Right atrium auricular region (tissue), 2 donors: ENCODE measurements around the gene ZBED6. TPM values are rescaled to one million over a fixed set of nuclear protein-coding genes. Genes with fewer than 3 reads are reported as not detected.
"Not testable (repeated sequence)": the region's sequence is repeated elsewhere in the genome, so short reads cannot be mapped to it uniquely, and the experiment has no call there.

Experiments
- DNase-seq: peaks from one replicate; pipeline ENCODE4 v3.0.0-alpha.2; 2019; ENCODE audit warnings: low spot score
- H3K27ac ChIP-seq, 2 donors: fragments of 200-600 bp; sonication (generic); 1 replicate in 1 of 2; 2 replicates in 1 of 2; pipeline ENCODE4 v1.5.1; 2016 to 2019
- H3K27me3 ChIP-seq, 2 donors: fragments of 200-600 bp; sonication (generic); one replicate each; pipeline versions ENCODE4 v1.5.1 to v1.6.0; 2017 to 2019
- H3K36me3 ChIP-seq: fragments of 200-600 bp; sonication (generic); one replicate; pipeline ENCODE4 v1.5.1; 2016
- H3K4me1 ChIP-seq, 2 donors: fragments of 200-600 bp; sonication (generic); one replicate each; pipeline versions ENCODE4 v1.5.1 to v1.6.0; 2017 to 2019
- H3K4me3 ChIP-seq, 2 donors: fragments of 200-600 bp; sonication (generic); 1 replicate in 1 of 2; 2 replicates in 1 of 2; pipeline ENCODE4 v1.5.1; 2017 to 2019; ENCODE audit warnings: mild to moderate bottlenecking in 1 of 2, moderate library complexity in 1 of 2
- H3K9me3 ChIP-seq, 2 donors: fragments of 200-600 bp; sonication (generic); one replicate each; pipeline ENCODE4 v1.5.1; 2019
- total RNA-seq, 2 donors: library from RNA; depleted of rRNA; stranded (reverse); fragments of >200 nt; gene quantifications; one replicate each; pipeline ENCODE4 v1.1.0, GENCODE V29; 2016
- TF ChIP-seq, protein P1 (sequence below), 2 donors: fragments of 200-600 bp; sonication (generic); IDR thresholded peaks; one replicate each; pipeline ENCODE4 v1.5.1; 2019; ENCODE audit warnings: antibody characterized with exemption in 2 of 2

The ZBED6 gene
- total RNA-seq, 2 donors from 2014 or later, result 8.6 to 13.4 TPM

DNA sequence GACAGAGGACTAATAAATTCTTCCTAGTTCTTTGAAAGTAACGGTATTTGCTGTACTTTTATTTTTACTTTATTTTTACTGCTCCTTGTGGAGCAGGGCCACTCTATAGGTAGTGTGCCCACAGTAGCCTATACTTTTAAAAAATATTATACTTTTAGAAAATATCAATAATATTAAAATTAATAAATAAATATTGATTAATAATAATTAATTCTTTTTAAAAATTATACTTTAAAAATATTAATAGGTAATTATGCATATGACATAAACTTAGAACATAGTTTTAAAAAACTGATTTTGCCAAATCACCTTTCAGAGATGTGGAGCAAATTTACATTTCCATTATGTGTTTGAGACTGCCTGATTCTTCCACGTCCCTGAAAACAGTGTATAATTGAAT is 30.8 kb downstream of the ZBED6 start:
- DNase-seq, result no peak
- Histone ChIP-seq H3K27me3 (no peaks in the 10 kb centered on the region), H3K9me3 (no peaks in the 10 kb centered on the region), H3K27ac (no peak overlapping the region), H3K4me1 (no peaks in the 10 kb centered on the region), H3K4me3 (no peak overlapping the region), H3K36me3 (peaks cover 52% of the 10 kb centered on the region)
- TF ChIP-seq, protein P1, sequence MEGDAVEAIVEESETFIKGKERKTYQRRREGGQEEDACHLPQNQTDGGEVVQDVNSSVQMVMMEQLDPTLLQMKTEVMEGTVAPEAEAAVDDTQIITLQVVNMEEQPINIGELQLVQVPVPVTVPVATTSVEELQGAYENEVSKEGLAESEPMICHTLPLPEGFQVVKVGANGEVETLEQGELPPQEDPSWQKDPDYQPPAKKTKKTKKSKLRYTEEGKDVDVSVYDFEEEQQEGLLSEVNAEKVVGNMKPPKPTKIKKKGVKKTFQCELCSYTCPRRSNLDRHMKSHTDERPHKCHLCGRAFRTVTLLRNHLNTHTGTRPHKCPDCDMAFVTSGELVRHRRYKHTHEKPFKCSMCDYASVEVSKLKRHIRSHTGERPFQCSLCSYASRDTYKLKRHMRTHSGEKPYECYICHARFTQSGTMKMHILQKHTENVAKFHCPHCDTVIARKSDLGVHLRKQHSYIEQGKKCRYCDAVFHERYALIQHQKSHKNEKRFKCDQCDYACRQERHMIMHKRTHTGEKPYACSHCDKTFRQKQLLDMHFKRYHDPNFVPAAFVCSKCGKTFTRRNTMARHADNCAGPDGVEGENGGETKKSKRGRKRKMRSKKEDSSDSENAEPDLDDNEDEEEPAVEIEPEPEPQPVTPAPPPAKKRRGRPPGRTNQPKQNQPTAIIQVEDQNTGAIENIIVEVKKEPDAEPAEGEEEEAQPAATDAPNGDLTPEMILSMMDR (IDR thresholded peaks at IDR 0.05), result no peak

DNA sequence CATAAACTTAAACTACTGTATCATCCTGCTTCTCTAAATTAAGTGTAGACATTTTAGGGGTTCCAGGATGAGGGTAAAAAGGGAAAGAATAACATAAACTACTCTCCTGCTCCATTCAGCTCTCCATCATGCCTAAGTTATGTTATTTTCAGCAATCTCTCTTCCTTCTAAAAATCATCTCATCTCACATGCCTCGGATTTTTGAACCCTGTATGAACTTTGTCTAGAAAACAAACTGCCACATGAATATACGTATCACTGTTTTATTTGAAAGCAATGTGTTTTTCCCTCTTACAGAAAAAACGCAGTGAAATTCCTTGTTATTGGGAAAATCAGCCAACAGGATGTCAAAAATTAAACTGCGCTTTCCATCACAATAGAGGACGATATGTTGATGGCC is 32.6 kb downstream of the ZBED6 start:
- H3K36me3 ChIP-seq, result peaks cover 57% of the 10 kb centered on the region
- no peaks in the 10 kb centered on the region for H3K9me3 ChIP-seq

DNA sequence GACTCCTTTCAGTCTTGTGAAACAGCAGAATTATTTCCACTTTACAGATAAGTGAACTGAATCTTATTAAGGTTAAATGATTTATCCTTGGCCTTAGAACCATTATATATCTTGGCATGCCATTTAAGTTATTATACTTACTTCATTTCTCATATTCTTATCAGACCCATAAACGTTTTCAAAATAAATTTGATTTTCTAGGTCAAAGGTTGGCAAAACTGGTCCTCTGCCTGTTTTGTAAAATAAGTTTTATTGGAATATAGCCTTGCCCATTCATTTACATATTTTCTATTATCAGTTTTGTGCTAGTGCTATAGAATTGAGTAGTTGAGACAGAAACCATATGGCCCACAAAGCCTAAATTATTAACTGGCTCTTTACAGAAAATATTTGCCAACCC is 33.1 kb downstream of the ZBED6 start:
- Histone ChIP-seq H3K9me3 (no peaks in the 10 kb centered on the region), H3K27me3 (no peaks in the 10 kb centered on the region), H3K4me1 (no peaks in the 10 kb centered on the region), H3K4me3 (no peak overlapping the region), H3K27ac (peak overlapping the region in 1 of 2 donors; percentile 36), H3K36me3 (peaks cover 61% of the 10 kb centered on the region)
- no peak for DNase-seq
- TF ChIP-seq, protein P1 (IDR thresholded peaks at IDR 0.05), result no peak

More for the DNA sequence above, 32.6 kb downstream of the ZBED6 start:
- TF ChIP-seq, protein P1 (IDR thresholded peaks at IDR 0.05), result no peak
- no peak overlapping the region for H3K27ac ChIP-seq
- no peaks in the 10 kb centered on the region for H3K27me3 ChIP-seq
- H3K4me1 ChIP-seq, result no peaks in the 10 kb centered on the region
- no peak overlapping the region for H3K4me3 ChIP-seq
- DNase-seq, result no peak

DNA sequence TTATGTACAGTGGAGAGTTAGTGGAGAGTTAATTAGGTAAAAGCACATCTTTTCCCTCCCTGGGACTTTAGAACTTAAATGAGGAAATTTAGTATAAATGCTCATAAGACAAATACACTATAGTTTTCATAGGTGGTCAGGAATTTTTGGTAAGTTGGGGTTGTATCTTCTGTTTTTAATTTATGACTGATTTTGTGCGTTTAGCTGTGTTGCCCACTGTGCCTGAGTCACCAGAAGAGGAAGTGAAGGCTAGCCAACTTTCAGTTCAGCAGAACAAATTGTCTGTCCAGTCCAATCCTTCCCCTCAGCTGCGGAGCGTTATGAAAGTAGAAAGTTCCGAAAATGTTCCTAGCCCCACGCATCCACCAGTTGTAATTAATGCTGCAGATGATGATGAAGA is 33.8 kb downstream of the ZBED6 start:
- peak overlapping the region in 1 of 2 donors; percentile 36 for H3K27ac ChIP-seq

DNA sequence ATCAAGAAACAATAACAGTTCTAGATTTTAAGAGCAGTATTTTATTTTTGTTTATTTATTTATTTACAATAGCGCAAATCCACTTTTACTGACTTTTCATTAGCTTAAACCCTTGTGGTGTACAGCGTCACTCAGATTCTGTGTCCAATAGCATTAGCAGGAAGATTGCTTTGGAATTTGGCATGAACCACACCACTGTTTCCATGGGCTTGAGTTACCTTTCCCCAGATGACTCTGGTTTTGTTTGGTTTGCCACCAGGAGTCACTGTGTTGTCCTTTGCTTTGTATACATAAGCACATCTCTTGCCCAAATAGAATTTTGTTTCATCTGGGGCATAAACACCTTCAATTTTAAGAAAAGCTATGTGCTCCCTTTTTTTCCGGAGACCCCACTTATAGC is 40.1 kb downstream of the ZBED6 start:
- Histone ChIP-seq H3K27me3 (no peaks in the 10 kb centered on the region), H3K4me1 (no peaks in the 10 kb centered on the region), H3K4me3 (no peak overlapping the region), H3K36me3 (peaks cover 93% of the 10 kb centered on the region), H3K27ac (no peak overlapping the region), H3K9me3 (no peaks in the 10 kb centered on the region)
- no peak for DNase-seq
- TF ChIP-seq, protein P1 (IDR thresholded peaks at IDR 0.05), result no peak

More for the DNA sequence above, 33.8 kb downstream of the ZBED6 start:
- H3K36me3 ChIP-seq, result peaks cover 69% of the 10 kb centered on the region
- not testable (repeated sequence) for H3K27me3 ChIP-seq, H3K4me3 ChIP-seq, H3K4me1 ChIP-seq, H3K9me3 ChIP-seq, DNase-seq

DNA sequence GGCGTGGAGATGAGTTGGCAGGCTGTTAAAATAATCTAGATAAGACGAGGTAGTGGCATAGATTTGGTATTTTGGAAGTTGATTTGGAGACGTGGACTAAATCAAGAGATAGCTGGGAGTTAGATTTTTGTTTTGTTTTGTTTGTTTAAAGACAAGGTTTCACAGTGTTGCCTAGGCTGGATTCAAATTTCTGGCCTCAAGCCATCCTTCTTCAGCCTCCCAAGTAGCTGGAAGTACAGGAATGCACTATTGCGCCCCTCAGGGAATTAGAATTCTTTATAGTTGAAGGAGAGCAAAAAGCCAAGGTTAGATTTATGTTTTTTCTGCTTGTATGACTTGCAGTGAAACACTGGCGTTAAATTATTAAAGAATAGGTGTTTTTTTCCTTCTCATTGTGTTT is 43.7 kb downstream of the ZBED6 start:
- DNase-seq, result no peak
- TF ChIP-seq, protein P1 (IDR thresholded peaks at IDR 0.05), result no peak
- Histone ChIP-seq H3K27me3 (no peaks in the 10 kb centered on the region), H3K27ac (no peak overlapping the region), H3K9me3 (no peaks in the 10 kb centered on the region), H3K4me3 (no peak overlapping the region), H3K36me3 (peaks cover 76% of the 10 kb centered on the region), H3K4me1 (no peaks in the 10 kb centered on the region)
